ENCODE measurements around the gene CASK.
A peak's percentile ranks its signal among the peaks of the same experiment; 100 is the strongest.

The CASK gene

GRCh38 chrX:41502004-41502403 lies 421.4 kb downstream of the CASK start:
- no peak for DNase-seq

DNA sequence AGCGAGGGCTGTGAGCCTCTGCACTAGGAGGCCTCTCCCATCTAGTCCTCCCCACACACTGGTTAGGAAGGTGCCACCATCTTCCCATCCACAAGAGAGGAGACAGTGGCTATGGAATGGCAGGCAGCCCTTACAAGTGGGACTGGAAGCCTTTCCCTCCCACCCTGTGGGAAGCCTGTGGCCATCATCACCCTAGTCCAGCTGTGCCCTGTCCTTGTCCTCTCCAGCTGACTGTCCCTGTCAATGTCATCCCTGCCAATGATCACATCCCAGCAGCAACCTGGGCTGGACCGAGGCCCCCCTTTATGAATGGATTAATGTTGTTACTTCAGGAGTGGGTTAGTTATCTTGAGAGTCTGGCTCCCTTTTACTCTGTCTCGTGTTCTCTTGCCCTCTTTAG lies 423.4 kb downstream of the CASK start:
- no peak for DNase-seq

DNA sequence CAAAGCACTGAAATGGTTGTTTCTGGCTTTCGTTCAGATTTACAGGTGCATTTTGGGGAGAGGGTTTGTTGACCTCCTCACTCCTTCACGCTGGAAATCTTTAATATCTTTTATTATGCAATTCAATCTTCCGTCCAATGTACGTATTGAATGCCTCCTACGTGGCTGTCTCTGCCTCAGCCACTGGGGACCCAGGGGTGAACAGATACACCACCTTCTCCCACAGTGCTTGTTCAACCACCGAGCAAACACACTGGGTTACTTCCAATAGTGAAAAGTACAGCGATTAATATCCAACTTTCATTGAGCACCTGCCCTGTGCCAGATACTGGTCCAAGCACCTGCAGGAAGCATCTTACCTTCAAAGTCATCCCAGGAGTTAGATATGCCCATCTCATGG lies 424.2 kb downstream of the CASK start:
- no peak for DNase-seq

DNA sequence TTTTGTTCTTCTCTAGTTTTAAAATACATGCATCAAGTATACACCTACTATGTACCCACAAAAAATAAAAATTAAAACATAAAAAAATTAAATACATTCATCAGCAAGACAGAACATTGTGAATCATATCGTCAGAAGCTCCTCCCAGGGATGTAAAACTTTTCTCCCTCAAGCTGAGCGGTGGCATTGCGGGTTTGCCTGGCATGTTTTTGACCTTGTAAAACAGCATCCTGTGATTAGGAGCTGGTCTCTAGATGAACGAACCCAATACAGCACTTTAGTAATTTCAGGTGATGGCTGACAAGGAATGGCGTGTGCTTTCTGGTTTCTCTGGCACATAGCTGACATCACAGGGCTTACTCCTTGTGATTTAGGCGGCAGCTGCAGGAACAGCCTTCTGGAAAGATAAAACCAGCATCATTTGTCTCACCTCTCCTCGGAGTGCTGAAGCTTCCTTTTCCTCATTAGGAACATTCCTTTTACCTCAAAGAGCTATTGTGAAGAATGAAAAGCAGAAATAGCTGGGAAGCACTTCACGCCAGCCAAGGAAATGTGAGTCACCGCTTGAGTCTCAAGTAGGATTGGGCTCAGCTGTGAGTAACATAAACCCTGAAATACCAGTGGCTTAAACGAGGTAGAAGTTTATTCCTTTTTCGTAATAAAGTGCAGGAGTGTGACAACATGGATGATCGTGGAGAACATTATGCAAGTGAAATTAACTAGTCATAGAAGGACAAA lies 431.9 kb downstream of the CASK start:
- DNase-seq, result peak; percentile 1

- DNase-seq, result no peak
These were observed 432.9 kb downstream of the CASK start for GRCh38 chrX:41490446-41490845.

- no peak for DNase-seq
These were observed 441.1 kb downstream of the CASK start for GRCh38 chrX:41482154-41482850.

- no peak for DNase-seq
These were observed 441.9 kb downstream of the CASK start for GRCh38 chrX:41481264-41482109.

- DNase-seq, result no peak
These were observed 442.7 kb downstream of the CASK start for GRCh38 chrX:41480508-41481260.

DNA sequence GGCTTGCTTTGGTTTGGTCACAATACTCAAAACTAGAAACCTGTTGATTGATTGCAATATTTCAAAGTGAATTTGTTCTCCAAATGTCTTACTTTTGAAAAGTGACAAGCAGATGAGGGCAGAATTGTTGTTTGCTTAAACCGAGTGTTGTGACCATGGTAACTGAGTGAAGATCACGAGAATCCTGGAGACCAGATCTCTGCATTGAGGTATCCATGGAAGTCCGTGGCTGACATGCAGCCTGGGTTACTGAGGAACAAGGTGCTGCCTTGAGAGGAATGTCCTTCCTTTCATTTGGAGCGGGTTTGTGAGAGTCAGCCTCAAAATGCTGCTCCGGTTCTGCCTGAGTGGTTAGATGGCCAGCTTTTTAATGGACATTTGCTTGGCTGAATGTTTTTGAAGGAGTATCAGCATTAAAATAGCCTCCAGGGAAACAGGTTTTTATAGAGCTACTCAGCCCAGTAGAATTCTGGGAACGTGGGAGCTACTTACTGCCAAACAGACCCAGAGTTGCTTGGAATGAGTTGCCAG lies 444.9 kb downstream of the CASK start:
- no peak for DNase-seq

- DNase-seq, result no peak
These were observed 447.6 kb downstream of the CASK start for GRCh38 chrX:41475591-41476241.

DNA sequence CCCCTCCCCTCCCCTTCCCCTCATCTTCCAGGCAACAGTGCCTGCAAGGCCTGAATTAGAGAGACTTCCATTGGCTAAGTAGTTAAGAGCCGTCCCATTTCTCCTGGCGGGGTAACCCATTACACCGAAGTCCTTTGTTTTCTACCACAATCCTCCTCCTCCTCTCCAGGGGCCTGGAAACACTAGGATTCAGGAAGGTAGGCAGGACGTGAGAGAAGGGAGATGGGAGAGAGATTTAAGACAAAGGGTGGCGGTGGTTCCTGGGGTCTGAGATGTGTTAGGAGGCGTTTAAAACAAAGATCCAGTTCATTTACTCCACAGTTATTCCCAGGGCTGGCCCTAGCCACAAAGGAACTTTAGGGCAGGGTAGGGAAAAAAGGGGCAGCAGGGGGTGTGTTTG lies 448.2 kb downstream of the CASK start:
- DNase-seq, result no peak

GRCh38 chrX:41474726-41475100 lies 448.6 kb downstream of the CASK start:
- no peak for DNase-seq

DNA sequence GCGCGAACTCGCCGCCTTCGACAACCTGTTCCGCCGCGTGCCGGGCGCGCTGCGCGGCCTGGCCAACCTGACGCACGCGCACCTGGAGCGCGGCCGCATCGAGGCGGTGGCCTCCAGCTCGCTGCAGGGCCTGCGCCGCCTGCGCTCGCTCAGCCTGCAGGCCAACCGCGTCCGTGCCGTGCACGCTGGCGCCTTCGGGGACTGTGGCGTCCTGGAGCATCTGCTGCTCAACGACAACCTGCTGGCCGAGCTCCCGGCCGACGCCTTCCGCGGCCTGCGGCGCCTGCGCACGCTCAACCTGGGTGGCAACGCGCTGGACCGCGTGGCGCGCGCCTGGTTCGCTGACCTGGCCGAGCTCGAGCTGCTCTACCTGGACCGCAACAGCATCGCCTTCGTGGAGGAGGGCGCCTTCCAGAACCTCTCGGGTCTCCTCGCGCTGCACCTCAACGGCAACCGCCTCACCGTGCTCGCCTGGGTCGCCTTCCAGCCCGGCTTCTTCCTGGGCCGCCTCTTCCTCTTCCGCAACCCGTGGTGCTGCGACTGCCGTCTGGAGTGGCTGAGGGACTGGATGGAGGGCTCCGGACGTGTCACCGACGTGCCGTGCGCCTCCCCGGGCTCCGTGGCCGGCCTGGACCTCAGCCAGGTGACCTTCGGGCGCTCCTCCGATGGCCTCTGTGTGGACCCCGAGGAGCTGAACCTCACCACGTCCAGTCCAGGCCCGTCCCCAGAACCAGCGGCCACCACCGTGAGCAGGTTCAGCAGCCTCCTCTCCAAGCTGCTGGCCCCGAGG lies 449.2 kb downstream of the CASK start:
- no peak for DNase-seq

DNA sequence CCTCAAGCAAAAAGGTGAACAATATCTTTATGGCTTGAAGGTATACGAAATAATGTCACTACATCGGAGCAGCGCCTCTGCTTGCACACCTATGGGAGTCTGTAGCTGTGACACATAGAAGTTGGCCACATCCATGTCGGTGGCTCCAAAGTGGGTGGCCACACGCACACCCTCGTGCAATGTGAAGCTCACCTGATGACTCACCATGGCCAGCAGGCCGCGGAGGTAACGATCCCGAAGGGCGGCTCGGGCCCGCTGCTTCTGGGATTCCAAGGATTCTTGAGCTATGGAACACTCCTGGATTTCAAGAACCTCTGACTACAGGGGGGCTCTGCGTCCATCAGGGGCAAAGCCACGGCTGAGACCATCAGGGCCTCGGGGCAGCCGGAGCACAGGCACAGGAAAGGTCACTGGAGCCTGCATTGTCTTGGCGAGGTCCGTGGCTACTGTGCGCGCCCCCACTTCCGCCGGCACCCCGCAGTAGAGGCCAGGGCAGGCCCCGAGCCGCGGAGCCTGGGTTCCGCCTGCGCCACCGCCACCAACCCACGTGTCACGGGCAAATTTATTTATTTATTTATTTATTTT lies 451.0 kb downstream of the CASK start:
- DNase-seq, result no peak

GRCh38 chrX:41471786-41472185 lies 451.6 kb downstream of the CASK start:
- DNase-seq, result no peak

DNA sequence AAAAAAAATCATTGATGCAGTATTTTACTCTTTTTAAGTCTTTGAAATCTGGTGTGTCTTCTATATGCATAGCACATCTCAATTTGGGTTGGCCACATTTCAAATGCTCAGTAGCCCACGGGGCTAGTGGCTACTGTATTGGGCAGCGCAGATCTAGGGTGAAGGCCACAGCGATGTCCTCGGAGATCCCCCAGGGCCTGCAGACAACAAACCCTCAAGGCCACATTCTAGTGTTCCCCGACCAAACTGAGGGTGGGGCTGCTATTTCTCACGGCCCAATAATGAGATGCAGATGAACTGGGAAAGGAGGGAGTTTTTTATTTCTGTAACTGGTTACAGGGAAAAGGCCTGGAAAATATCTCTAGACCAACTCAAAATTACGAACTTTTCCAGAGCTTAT lies 452.6 kb downstream of the CASK start:
- no peak for DNase-seq

- DNase-seq, result peak; percentile 16
These were observed 454.6 kb downstream of the CASK start for GRCh38 chrX:41468647-41469323.

Data from NCI-H2171 treated with DMSO at 0.1 percent for 48 hours (cell line).